ENCODE results near the gene FAM98B.

FAM98B gene

GRCh38 chr15:38408576-38408975 is 45.4 kb upstream of the FAM98B start (continued):
- no peak for TF ChIP-seq PRDM10 (tag by site-specific recombination; IDR thresholded peaks at IDR 0.05)
- no peak for TF ChIP-seq ZNF239 (tag by site-specific recombination; IDR thresholded peaks at IDR 0.05)
- no peak for TF ChIP-seq SCRT2 (tag by site-specific recombination; IDR thresholded peaks at IDR 0.05)

- CTCF ChIA-PET, result interaction anchor here (1.0 kb wide), 1 partner anchor 410 kb away, joined by 5 read pairs; no protein-coding TSS in a partner anchor
- Histone ChIP-seq H3K9me3 (ENCODE audit: control insufficient read depth, insufficient read depth, low read depth, low read length) (no peaks in the 10 kb centered on the region), H3K36me3 (ENCODE audit: control insufficient read depth in 2 of 2, insufficient read depth in 1 of 2, low read length in 2 of 2) (no peaks in the 10 kb centered on the region), H3K4me3 (ENCODE audit: low read depth, low read length) (no peak overlapping the region), H3K27ac (ENCODE audit: extremely low read depth, low read depth, low read length) (no peak overlapping the region), H3K4me1 (ENCODE audit: control insufficient read depth, insufficient read depth, low read length) (no peaks in the 10 kb centered on the region)
- POLR2A ChIA-PET, result interaction anchor here (1.8 kb wide), 1 partner anchor 160 kb away, joined by 3 read pairs; the partner anchor contains the start of gene SPRED1
- TF ChIP-seq ZNF513 (tag by site-specific recombination; IDR thresholded peaks at IDR 0.05) (no peak), SCRT2 (tag by site-specific recombination; IDR thresholded peaks at IDR 0.05) (no peak), ZNF26 (tag by site-specific recombination; IDR thresholded peaks at IDR 0.05) (no peak), ZNF121 (tag by site-specific recombination; IDR thresholded peaks at IDR 0.05) (no peak), ZNF664 (tag by site-specific recombination; IDR thresholded peaks at IDR 0.05) (no peak), ZSCAN30 (tag by site-specific recombination; IDR thresholded peaks at IDR 0.05) (no peak), GLI4 (tag by site-specific recombination; IDR thresholded peaks at IDR 0.05) (no peak), ZNF596 (tag by site-specific recombination; IDR thresholded peaks at IDR 0.05) (no peak), BCL11A (tag by site-specific recombination; IDR thresholded peaks at IDR 0.05; ENCODE audit: low read depth) (no peak)
These were observed 42.0 kb upstream of the FAM98B start for GRCh38 chr15:38411902-38412301.

- POLR2A ChIA-PET, result interaction anchor here (1.8 kb wide), 1 partner anchor 160 kb away, joined by 3 read pairs; the partner anchor contains the start of gene SPRED1
- no peak overlapping the region for H3K4me3 ChIP-seq (ENCODE audit: low read depth, low read length)
- H3K9me3 ChIP-seq (ENCODE audit: control insufficient read depth, insufficient read depth, low read depth, low read length), result no peaks in the 10 kb centered on the region
- CTCF ChIA-PET, result interaction anchor here (0.6 to 1.0 kb wide), 2 partner anchors 410 to 417 kb away, joined by 5 read pairs; no protein-coding TSS in a partner anchor
- no peaks in the 10 kb centered on the region for H3K36me3 ChIP-seq (ENCODE audit: control insufficient read depth in 2 of 2, insufficient read depth in 1 of 2, low read length in 2 of 2)
- H3K4me1 ChIP-seq (ENCODE audit: control insufficient read depth, insufficient read depth, low read length), result no peaks in the 10 kb centered on the region
- no peak overlapping the region for H3K27ac ChIP-seq (ENCODE audit: extremely low read depth, low read depth, low read length)
- TF ChIP-seq, protein P1, sequence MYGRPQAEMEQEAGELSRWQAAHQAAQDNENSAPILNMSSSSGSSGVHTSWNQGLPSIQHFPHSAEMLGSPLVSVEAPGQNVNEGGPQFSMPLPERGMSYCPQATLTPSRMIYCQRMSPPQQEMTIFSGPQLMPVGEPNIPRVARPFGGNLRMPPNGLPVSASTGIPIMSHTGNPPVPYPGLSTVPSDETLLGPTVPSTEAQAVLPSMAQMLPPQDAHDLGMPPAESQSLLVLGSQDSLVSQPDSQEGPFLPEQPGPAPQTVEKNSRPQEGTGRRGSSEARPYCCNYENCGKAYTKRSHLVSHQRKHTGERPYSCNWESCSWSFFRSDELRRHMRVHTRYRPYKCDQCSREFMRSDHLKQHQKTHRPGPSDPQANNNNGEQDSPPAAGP (tag by site-specific recombination; IDR thresholded peaks at IDR 0.05), result no peak
- TF ChIP-seq ZNF596 (tag by site-specific recombination; IDR thresholded peaks at IDR 0.05) (no peak), ZNF391 (tag by site-specific recombination; IDR thresholded peaks at IDR 0.05; ENCODE audit: borderline replicate concordance, low read depth) (no peak)
These were observed 41.5 kb upstream of the FAM98B start for GRCh38 chr15:38412466-38412865.
